ENCODE measurements around the gene POLRMT.
A peak's percentile ranks its signal among the peaks of the same experiment; 100 is the strongest.
"Not testable (repeated sequence)": the region's sequence is repeated elsewhere in the genome, so short reads cannot be mapped to it uniquely, and the experiment has no call there.

POLRMT gene

GRCh38 chr19:646779-647565 lies 13.6 kb upstream of the POLRMT start:
- no peak for DNase-seq

GRCh38 chr19:645912-646778 lies 12.8 kb upstream of the POLRMT start:
- DNase-seq = no peak

- DNase-seq = no peak
These were observed 11.5 kb upstream of the POLRMT start for GRCh38 chr19:644789-645188.

- no peak for DNase-seq
These were observed 11.0 kb upstream of the POLRMT start for GRCh38 chr19:644363-644762.

GRCh38 chr19:643736-644135 lies 10.4 kb upstream of the POLRMT start:
- DNase-seq = no peak

GRCh38 chr19:642767-643727 lies 9.7 kb upstream of the POLRMT start:
- DNase-seq = no peak

- DNase-seq = no peak
These were observed 8.4 kb upstream of the POLRMT start for GRCh38 chr19:641702-642101.

GRCh38 chr19:640606-641189 lies 7.4 kb upstream of the POLRMT start:
- no peak for DNase-seq

GRCh38 chr19:640161-640558 lies 6.8 kb upstream of the POLRMT start:
- DNase-seq = no peak

- no peak for DNase-seq
These were observed 6.2 kb upstream of the POLRMT start, which contains the start of gene FGF22 for GRCh38 chr19:639253-640160. TSS of gene FGF22 (plus strand) at chr19:639879. CDS start at chr19:639926, 47 bp downstream.

GRCh38 chr19:638906-639252 lies 5.5 kb upstream of the POLRMT start:
- no peak for DNase-seq

GRCh38 chr19:634975-635652 lies 1.8 kb upstream of the POLRMT start:
- DNase-seq = no peak

- DNase-seq = no peak
These were observed 676 bp upstream of the POLRMT start for GRCh38 chr19:633786-634639.

- DNase-seq = peak; percentile 26
These were observed 714 bp downstream of the POLRMT start for GRCh38 chr19:632579-633067.

- DNase-seq = no peak
These were observed 3.2 kb downstream of the POLRMT start for GRCh38 chr19:629961-630714.

- DNase-seq = not testable (repeated sequence)
These were observed 3.8 kb downstream of the POLRMT start for GRCh38 chr19:629515-629914.

- no peak for DNase-seq
These were observed 5.2 kb downstream of the POLRMT start for GRCh38 chr19:628168-628567.

GRCh38 chr19:626566-626965 lies 6.8 kb downstream of the POLRMT start:
- DNase-seq = not testable (repeated sequence)

- DNase-seq = no peak
These were observed 8.1 kb downstream of the POLRMT start for GRCh38 chr19:625257-625656.
